ENCODE measurements around the gene WDFY2.

Gene WDFY2

DNA sequence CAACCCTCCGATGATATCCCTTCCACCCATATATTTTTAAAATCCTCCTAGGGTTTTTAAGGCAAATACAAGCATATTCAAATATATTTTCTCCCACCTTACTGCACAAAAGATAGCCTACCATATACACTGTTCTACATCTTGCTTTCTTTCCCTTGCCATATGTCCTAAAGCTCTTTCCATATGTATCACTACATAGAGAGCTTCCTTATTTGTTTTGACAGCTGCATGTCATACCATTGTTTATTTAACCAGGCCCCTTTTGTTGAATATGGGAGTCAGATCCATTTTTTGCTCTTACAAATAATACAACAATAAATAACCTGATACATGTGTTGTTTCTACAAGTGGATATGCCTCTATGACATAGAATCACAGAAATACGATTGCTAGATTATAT is 32.8 kb upstream of the WDFY2 start:
- H3K4me3 ChIP-seq (ENCODE audit: low read depth in 1 of 2, low read length in 1 of 2): no peak overlapping the region
- H3K4me1 ChIP-seq (ENCODE audit: control insufficient read depth in 1 of 2, insufficient read depth in 1 of 2, low read depth in 1 of 2, low read length in 1 of 2): peaks cover 10 to 20% of the 10 kb centered on the region in 2 experiments
- no peak overlapping the region for H3K27ac ChIP-seq
- H3K27me3 ChIP-seq: no peaks in the 10 kb centered on the region
- no peaks in the 10 kb centered on the region for H3K9me3 ChIP-seq
- H3K36me3 ChIP-seq: no peaks in the 10 kb centered on the region
- TF ChIP-seq, protein P1, sequence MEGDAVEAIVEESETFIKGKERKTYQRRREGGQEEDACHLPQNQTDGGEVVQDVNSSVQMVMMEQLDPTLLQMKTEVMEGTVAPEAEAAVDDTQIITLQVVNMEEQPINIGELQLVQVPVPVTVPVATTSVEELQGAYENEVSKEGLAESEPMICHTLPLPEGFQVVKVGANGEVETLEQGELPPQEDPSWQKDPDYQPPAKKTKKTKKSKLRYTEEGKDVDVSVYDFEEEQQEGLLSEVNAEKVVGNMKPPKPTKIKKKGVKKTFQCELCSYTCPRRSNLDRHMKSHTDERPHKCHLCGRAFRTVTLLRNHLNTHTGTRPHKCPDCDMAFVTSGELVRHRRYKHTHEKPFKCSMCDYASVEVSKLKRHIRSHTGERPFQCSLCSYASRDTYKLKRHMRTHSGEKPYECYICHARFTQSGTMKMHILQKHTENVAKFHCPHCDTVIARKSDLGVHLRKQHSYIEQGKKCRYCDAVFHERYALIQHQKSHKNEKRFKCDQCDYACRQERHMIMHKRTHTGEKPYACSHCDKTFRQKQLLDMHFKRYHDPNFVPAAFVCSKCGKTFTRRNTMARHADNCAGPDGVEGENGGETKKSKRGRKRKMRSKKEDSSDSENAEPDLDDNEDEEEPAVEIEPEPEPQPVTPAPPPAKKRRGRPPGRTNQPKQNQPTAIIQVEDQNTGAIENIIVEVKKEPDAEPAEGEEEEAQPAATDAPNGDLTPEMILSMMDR (IDR thresholded peaks at IDR 0.05): no peak

DNA sequence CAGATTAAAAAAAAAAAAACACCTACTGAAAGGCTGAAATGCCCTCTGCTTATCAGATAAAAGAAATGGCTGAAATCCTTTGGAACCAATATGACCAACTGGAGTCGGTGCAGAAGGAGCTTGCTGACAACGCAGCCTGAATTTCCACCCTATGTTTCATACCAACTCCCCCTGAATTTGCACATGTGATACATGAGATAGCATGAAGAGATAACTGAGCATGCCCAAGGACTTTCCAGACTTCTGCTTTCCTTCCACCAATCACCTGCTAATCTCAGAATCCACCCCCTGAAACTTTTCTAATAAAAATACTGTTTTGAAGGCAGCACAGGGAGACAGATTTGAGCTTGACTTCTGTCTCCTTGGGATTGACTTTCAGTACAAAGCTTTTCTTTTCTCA is 32.2 kb upstream of the WDFY2 start:
- Histone ChIP-seq H3K36me3 (no peaks in the 10 kb centered on the region), H3K4me1 (ENCODE audit: control insufficient read depth in 1 of 2, insufficient read depth in 1 of 2, low read depth in 1 of 2, low read length in 1 of 2) (peaks cover 10 to 20% of the 10 kb centered on the region in 2 experiments), H3K4me3 (ENCODE audit: low read depth in 1 of 2, low read length in 1 of 2) (no peak overlapping the region), H3K9me3 (no peaks in the 10 kb centered on the region), H3K27ac (no peak overlapping the region), H3K27me3 (no peaks in the 10 kb centered on the region)
- TF ChIP-seq, protein P1 (IDR thresholded peaks at IDR 0.05): no peak

DNA sequence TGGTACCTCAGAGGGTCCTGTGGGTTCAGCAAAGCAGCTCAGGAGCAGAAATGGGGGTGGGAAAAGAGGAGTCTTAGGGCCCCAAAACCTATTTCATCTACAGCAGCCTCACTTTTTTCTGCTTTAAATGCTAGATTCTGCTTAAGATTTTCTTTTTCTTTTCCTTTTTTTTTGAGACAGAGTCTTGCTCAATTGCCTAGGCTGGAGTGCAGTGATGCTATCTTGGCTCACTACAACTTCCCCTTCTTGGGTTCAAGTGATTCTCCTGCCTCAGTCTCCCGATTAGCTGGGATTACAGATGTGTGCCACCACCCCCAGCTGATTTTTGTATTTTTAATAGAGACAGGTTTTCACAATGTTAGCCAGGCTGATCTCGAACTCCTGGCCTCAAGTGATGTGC is 30.7 kb upstream of the WDFY2 start:
- no peaks in the 10 kb centered on the region for H3K9me3 ChIP-seq
- H3K4me1 ChIP-seq (ENCODE audit: control insufficient read depth in 1 of 2, insufficient read depth in 1 of 2, low read depth in 1 of 2, low read length in 1 of 2): peaks cover 9 to 18% of the 10 kb centered on the region in 2 experiments
- H3K27me3 ChIP-seq: no peaks in the 10 kb centered on the region

DNA sequence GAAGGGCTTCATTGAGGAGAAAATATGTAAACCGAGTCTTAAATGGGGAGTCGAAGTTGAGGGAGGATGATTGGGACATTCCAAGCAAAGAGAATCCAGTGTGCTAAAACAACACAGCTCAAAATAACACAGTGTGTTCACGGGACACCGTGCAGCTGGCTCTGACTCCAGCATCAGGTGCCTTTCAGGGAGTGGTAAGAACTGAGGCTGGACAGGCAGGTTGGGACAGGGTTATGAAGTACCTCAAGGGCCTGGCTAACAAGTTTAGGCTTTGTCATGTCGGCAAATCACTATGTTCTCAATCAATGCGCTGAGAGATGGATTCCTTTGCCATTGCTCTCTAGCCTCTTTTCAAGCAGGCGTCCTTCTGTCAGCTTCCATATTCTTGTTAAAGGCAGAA is 27.5 kb upstream of the WDFY2 start:
- no peaks in the 10 kb centered on the region for H3K27me3 ChIP-seq
- H3K27ac ChIP-seq: no peak overlapping the region
- no peak overlapping the region for H3K4me3 ChIP-seq (ENCODE audit: low read depth in 1 of 2, low read length in 1 of 2)
- TF ChIP-seq, protein P1 (IDR thresholded peaks at IDR 0.05): no peak
- H3K9me3 ChIP-seq: no peaks in the 10 kb centered on the region
- no peaks in the 10 kb centered on the region for H3K36me3 ChIP-seq
- peaks cover 13 to 24% of the 10 kb centered on the region in 2 experiments for H3K4me1 ChIP-seq (ENCODE audit: control insufficient read depth in 1 of 2, insufficient read depth in 1 of 2, low read depth in 1 of 2, low read length in 1 of 2)

More for the DNA sequence above, 30.7 kb upstream of the WDFY2 start:
- Histone ChIP-seq H3K4me3 (ENCODE audit: low read depth in 1 of 2, low read length in 1 of 2) (no peak overlapping the region), H3K36me3 (no peaks in the 10 kb centered on the region), H3K27ac (no peak overlapping the region)
- TF ChIP-seq, protein P1 (IDR thresholded peaks at IDR 0.05): no peak

DNA sequence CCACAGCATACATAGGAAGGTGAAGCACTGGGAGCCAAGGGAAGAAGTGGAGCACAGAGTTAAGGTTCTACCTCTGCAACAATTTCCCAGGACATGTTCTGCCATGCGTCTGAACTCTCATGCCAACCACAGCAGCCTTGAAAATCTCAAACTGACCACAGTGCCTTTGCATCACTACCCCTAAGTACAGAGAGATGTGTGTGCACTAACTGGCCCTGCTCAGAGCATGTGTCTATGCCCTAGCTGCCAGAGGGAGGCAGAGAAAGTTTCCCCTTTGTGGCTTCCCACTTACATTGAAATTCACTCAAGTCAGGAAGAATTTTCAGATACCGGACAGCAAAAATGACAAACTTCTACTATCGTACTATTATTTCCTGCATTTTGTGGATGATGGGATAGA is 26.8 kb upstream of the WDFY2 start:
- no peak overlapping the region for H3K4me3 ChIP-seq (ENCODE audit: low read depth in 1 of 2, low read length in 1 of 2)
- TF ChIP-seq, protein P1 (IDR thresholded peaks at IDR 0.05): no peak
- no peaks in the 10 kb centered on the region for H3K36me3 ChIP-seq
- no peaks in the 10 kb centered on the region for H3K27me3 ChIP-seq
- H3K27ac ChIP-seq: no peak overlapping the region
- no peaks in the 10 kb centered on the region for H3K9me3 ChIP-seq
- H3K4me1 ChIP-seq (ENCODE audit: control insufficient read depth in 1 of 2, insufficient read depth in 1 of 2, low read depth in 1 of 2, low read length in 1 of 2): peaks cover 17 to 31% of the 10 kb centered on the region in 2 experiments
